Liver (tissue), 3 donors: ENCODE results near the gene PMIS2.

Experiments used
- CTCF ChIP-seq: fragments of 150-350 bp; IDR thresholded peaks from 2 replicates; pipeline ENCODE4 v1.5.1; 2017; ENCODE audit warnings: improper control_type of control experiment, low read depth, low read length; ENCODE audit not compliant: missing input control
- GABPA ChIP-seq, 2 donors: IDR thresholded peaks in 1 of 2; conservative IDR thresholded peaks in 1 of 2; 2 replicates each; pipeline ENCODE4 v1.6.1; 2016; ENCODE audit warnings: antibody characterized with exemption in 2 of 2, mild to moderate bottlenecking in 1 of 2, moderate library complexity in 1 of 2
- RAD21 ChIP-seq, 2 donors: IDR thresholded peaks; 2 replicates each; pipeline ENCODE4 v1.6.1; 2016; ENCODE audit warnings: antibody characterized with exemption in 2 of 2, mild to moderate bottlenecking in 2 of 2
- REST ChIP-seq: IDR thresholded peaks from 2 replicates; pipeline ENCODE4 v1.6.1; 2016; ENCODE audit warnings: antibody characterized with exemption, mild to moderate bottlenecking
- TAF1 ChIP-seq: conservative IDR thresholded peaks from 2 replicates; pipeline ENCODE4 v1.6.1; 2016; ENCODE audit warnings: antibody characterized with exemption, mild to moderate bottlenecking
- YY1 ChIP-seq: IDR thresholded peaks from 2 replicates; pipeline ENCODE4 v1.6.1; 2016; ENCODE audit warnings: antibody characterized with exemption, mild to moderate bottlenecking
- ZBTB33 ChIP-seq: IDR thresholded peaks from 2 replicates; pipeline ENCODE4 v1.6.1; 2016; ENCODE audit warnings: antibody characterized with exemption
- TF ChIP-seq, protein P1 (sequence below): IDR thresholded peaks from 2 replicates; pipeline ENCODE4 v1.6.1; 2016; ENCODE audit warnings: antibody characterized with exemption
- donor health status: healthy.
- donor health status: healthy.

- no peak for TF ChIP-seq TAF1
- no peak for TF ChIP-seq YY1
- TF ChIP-seq GABPA (IDR thresholded peaks at IDR 0.05 in 1 of 2, conservative IDR thresholded peaks at IDR 0.05 in 1 of 2) = no peak
- no peak for TF ChIP-seq REST
- TF ChIP-seq, protein P1, sequence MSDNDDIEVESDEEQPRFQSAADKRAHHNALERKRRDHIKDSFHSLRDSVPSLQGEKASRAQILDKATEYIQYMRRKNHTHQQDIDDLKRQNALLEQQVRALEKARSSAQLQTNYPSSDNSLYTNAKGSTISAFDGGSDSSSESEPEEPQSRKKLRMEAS = no peak
- TF ChIP-seq ZBTB33 = no peak
- TF ChIP-seq CTCF = no peak
- TF ChIP-seq RAD21 (IDR thresholded peaks at IDR 0.05) = no peak
These were observed 10.5 kb downstream of the PMIS2 start for GRCh38 chr19:35596366-35596999.
